Activated naive CD4-positive, alpha-beta T cell treated with anti-CD3 and anti-CD28 coated beads for 36 hours (primary cell): ENCODE results near the gene MAGI3. TPM values are rescaled to one million over a fixed set of nuclear protein-coding genes. Genes with fewer than 3 reads are reported as not detected.

Source experiments
- CTCF ChIA-PET: fragments of 350-600 bp; sonication (Branson Sonifier 250); formaldehyde crosslinking; loops from one replicate; lab custom pipeline; 2021; ENCODE audit warnings: antibody characterized with exemption; lab: Charles Lee
- DNase-seq: peaks from one replicate; pipeline ENCODE4 v3.0.0-alpha.2; 2020
- H3K27ac Mint-ChIP-seq: one replicate; pipeline ENCODE4 v1.8.0; 2021; ENCODE audit warnings: mild to moderate bottlenecking, mixed read lengths
- H3K27me3 Mint-ChIP-seq: one replicate; pipeline ENCODE4 v1.8.0; 2021; ENCODE audit warnings: low read depth, mixed read lengths
- H3K36me3 Mint-ChIP-seq: one replicate; pipeline ENCODE4 v1.8.0; 2021; ENCODE audit warnings: low read depth, mixed read lengths
- H3K4me1 Mint-ChIP-seq: one replicate; pipeline ENCODE4 v1.8.0; 2021; ENCODE audit warnings: low read depth, mixed read lengths
- H3K4me3 Mint-ChIP-seq: one replicate; pipeline ENCODE4 v1.8.0; 2021; ENCODE audit warnings: mild to moderate bottlenecking, moderate library complexity, mixed read lengths
- H3K9me3 Mint-ChIP-seq: one replicate; pipeline ENCODE4 v1.8.0; 2021; ENCODE audit warnings: mixed read lengths
- intact Hi-C: fragments of 100-400 bp; cut with micrococcal nuclease; formaldehyde crosslinking; loops from one replicate; pipeline ENCODE4 v1.15.1; 2023
- total RNA-seq, 2 experiments: library from RNA; stranded (reverse); gene quantifications; one replicate each; pipeline ENCODE4 v1.2.3, GENCODE V29; 2021

The MAGI3 gene
- total RNA-seq, 2 experiments from 2014 or later, result 5.9 to 6.4 TPM

DNA sequence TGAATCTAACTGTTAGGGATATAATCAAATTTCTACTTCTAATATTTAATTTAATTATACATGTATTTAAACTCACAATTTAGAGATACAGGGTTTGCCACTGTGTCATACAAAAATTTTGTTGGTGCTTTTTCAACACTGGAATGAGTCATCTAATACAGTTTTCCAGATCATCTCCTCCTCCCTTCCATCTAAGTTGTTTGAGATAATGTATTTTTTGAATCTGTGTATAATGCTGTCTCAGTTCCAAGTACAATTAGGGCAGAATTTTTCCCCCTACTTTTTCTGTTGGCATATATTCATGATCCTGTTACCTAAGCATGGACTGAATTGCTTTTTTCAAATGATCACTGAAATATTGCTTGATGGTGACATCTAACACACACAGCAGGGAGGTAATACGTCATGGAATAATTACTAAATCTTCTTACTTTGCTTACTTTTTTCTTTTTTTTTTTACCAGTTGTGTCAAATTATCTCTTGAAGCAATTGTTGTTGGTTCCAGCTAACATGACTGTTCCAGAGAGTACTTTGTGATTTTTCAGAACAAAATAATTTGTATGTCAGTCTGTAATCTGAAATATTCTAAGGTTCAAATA lies 146.0 kb downstream of the MAGI3 start:
- CTCF ChIA-PET, result no interaction called here
- no peaks in the 10 kb centered on the region for H3K4me1 Mint-ChIP-seq
- peaks cover 5% of the 10 kb centered on the region for H3K9me3 Mint-ChIP-seq
- H3K27ac Mint-ChIP-seq, result no peak overlapping the region
- no peak for DNase-seq
- H3K27me3 Mint-ChIP-seq, result no peaks in the 10 kb centered on the region
- intact Hi-C loops, result no loop called here
- no peak overlapping the region for H3K4me3 Mint-ChIP-seq
- peaks cover 3% of the 10 kb centered on the region for H3K36me3 Mint-ChIP-seq

DNA sequence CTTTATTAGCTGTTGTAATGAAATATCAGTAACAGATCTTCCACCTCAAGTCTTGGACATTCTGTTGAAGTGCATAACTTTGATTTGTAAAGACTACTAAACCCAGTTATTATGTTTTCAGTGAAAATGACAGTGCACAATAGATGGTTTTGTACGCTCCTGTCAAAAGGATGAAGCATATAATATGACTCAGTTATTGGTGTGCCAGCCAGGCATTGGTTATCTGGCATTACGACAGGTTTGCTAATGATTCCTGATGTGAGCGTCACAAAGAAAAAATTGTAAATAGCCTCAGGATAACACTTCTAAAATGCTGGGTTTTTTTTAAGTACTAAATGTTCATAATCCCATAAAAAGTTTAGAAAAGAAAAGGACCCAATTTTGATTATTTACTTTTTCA lies 147.9 kb downstream of the MAGI3 start:
- peaks cover 3% of the 10 kb centered on the region for H3K36me3 Mint-ChIP-seq
- no peaks in the 10 kb centered on the region for H3K4me1 Mint-ChIP-seq
- CTCF ChIA-PET, result no interaction called here
- intact Hi-C loops, result no loop called here
- H3K4me3 Mint-ChIP-seq, result no peak overlapping the region
- H3K27ac Mint-ChIP-seq, result no peak overlapping the region
- H3K9me3 Mint-ChIP-seq, result peaks cover 5% of the 10 kb centered on the region
- H3K27me3 Mint-ChIP-seq, result no peaks in the 10 kb centered on the region
- DNase-seq, result no peak

DNA sequence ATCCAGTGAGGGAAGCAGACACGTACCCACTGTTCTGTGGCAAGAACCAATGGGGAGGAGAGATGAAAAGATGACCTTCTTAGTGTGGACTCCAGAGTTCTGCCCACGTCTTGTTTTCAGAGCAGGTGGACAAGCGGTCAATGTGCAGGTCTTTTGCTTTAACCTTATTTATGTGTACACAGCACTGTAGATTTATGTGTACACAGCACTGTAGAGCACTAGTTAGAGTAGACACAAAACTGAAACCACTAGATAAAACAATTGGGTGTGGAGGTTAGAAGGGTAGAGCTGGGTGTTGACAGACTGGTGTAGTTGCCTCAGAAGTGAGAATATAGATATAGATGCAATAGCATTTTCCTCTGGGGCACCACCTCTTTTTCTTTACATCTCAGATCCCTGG lies 150.0 kb downstream of the MAGI3 start:
- no peak overlapping the region for H3K27ac Mint-ChIP-seq
- no peak overlapping the region for H3K4me3 Mint-ChIP-seq
- DNase-seq, result no peak
- H3K4me1 Mint-ChIP-seq, result no peaks in the 10 kb centered on the region
- intact Hi-C loops, result no loop called here
- CTCF ChIA-PET, result interaction anchor here (0.6 kb wide), 1 partner anchor 328 kb away, joined by 3 read pairs; no protein-coding TSS in a partner anchor
- H3K9me3 Mint-ChIP-seq, result peaks cover 5% of the 10 kb centered on the region
- peaks cover 3% of the 10 kb centered on the region for H3K36me3 Mint-ChIP-seq
- H3K27me3 Mint-ChIP-seq, result no peaks in the 10 kb centered on the region

DNA sequence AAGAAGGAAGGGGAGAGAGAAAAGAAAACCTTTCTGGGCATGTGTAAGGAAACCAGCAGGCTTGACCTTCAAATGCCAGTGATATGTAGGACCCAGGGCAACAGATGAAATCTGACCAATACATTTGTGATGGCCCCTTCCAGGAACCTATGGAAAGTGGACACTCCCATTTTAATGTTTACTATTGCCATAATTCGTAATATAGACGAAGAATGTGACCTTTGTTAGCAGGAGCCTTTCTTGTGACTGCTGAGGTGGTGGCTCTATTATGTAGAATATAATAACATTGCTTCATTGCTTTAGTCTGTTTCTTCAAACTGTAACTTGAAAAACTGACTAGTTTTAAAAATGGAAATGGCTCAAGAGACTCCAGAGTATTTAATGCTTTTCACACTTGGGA lies 150.8 kb downstream of the MAGI3 start:
- CTCF ChIA-PET, result interaction anchor here (0.6 kb wide), 1 partner anchor 329 kb away, joined by 3 read pairs; no protein-coding TSS in a partner anchor
- Mint-ChIP-seq H3K9me3 (peaks cover 5% of the 10 kb centered on the region), H3K4me1 (no peaks in the 10 kb centered on the region), H3K4me3 (no peak overlapping the region), H3K36me3 (peaks cover 3% of the 10 kb centered on the region), H3K27ac (no peak overlapping the region), H3K27me3 (no peaks in the 10 kb centered on the region)
- DNase-seq, result no peak
- intact Hi-C loops, result no loop called here

DNA sequence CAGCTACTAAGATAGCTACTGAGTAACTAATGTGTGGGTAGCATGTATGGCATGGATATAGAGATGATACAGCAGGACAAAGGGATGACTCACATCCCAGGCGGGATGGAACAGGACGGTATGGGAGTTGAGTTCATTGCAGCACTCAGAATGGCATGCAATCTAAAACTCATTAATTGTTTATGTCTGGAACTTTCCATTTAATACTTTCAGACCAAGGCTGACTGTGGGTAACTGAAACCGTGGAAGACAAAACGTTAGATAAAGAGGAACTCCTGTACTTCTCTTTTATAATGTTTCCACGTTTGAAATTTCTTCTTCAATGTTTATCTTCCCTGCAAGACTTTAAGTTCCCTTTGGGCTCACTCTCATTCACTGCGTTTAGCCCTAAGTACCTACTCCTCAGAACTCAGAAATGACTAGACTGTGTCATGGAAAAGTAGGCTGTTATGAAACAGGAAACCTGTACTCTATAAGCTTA lies 151.9 kb downstream of the MAGI3 start:
- no peak for DNase-seq
- peaks cover 5% of the 10 kb centered on the region for H3K9me3 Mint-ChIP-seq
- no peaks in the 10 kb centered on the region for H3K27me3 Mint-ChIP-seq
- CTCF ChIA-PET, result no interaction called here
- H3K27ac Mint-ChIP-seq, result no peak overlapping the region
- no peak overlapping the region for H3K4me3 Mint-ChIP-seq
- peaks cover 3% of the 10 kb centered on the region for H3K36me3 Mint-ChIP-seq
- H3K4me1 Mint-ChIP-seq, result no peaks in the 10 kb centered on the region
- intact Hi-C loops, result no loop called here

DNA sequence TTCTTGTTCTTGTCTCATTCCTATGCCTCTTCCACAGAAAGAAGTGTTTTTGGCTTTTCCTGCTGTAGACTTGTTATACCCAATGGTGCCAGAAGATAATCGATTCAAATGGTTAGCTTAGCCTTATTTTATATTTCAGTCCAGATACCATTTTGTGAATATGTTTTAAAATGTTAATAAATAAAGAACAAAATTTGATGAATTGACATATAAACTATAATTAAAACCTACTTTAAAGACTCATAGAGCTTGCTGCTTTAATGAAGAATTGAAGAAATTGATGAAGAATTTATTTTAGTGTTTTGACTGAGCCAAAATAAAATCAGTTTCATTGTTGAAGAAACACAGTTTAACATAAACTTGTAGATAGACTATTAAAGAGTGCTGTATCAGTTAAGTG lies 152.8 kb downstream of the MAGI3 start:
- CTCF ChIA-PET, result no interaction called here
- no peak overlapping the region for H3K4me3 Mint-ChIP-seq
- intact Hi-C loops, result no loop called here
- H3K4me1 Mint-ChIP-seq, result no peaks in the 10 kb centered on the region
- DNase-seq, result no peak
- no peaks in the 10 kb centered on the region for H3K27me3 Mint-ChIP-seq
- H3K36me3 Mint-ChIP-seq, result peaks cover 2% of the 10 kb centered on the region
- H3K27ac Mint-ChIP-seq, result no peak overlapping the region
- H3K9me3 Mint-ChIP-seq, result peaks cover 4% of the 10 kb centered on the region

DNA sequence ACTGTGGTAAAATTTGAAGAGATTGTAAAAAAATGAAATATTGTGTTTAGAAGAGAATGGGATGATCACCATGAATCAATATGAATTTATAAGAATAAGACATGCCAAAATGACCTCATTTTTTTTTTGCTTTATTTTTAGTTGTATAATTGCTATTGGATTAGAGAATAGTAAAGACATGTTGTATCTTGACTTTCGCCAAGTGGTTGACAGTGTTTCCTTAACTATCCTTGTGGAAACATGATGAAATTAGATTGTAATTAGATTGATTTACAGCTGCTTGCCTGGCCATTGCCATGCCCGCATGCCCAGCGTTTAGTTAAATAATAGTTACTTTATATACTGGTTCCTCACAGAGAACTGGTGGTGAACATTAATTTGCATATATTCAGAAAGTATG lies 154.9 kb downstream of the MAGI3 start:
- no peak overlapping the region for H3K4me3 Mint-ChIP-seq
- H3K4me1 Mint-ChIP-seq, result no peaks in the 10 kb centered on the region
- no peaks in the 10 kb centered on the region for H3K27me3 Mint-ChIP-seq
- no peaks in the 10 kb centered on the region for H3K9me3 Mint-ChIP-seq
- intact Hi-C loops, result no loop called here
- peaks cover 2% of the 10 kb centered on the region for H3K36me3 Mint-ChIP-seq
- CTCF ChIA-PET, result no interaction called here
- DNase-seq, result no peak
- no peak overlapping the region for H3K27ac Mint-ChIP-seq

DNA sequence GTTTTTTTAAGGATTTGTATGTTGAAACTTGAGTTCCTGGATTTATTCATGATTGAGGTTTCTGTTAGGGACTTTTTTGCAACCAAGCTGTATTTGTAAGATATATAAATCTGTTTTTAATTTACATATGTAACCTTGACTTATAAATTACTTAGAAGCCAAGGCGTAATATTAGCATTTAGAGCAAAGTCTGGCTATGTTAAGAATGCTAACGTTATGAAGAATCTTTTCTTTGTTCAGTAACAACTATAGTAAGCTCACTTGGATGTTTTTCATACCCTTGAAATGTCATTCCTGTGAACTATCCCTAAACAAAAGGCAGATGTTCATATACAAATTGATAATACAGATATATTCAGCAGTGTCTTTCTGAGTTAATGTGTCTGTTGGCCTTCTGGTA lies 155.3 kb downstream of the MAGI3 start:
- H3K36me3 Mint-ChIP-seq, result peaks cover 2% of the 10 kb centered on the region
- H3K9me3 Mint-ChIP-seq, result no peaks in the 10 kb centered on the region
- H3K4me3 Mint-ChIP-seq, result no peak overlapping the region
- no peaks in the 10 kb centered on the region for H3K27me3 Mint-ChIP-seq
- CTCF ChIA-PET, result no interaction called here
- H3K27ac Mint-ChIP-seq, result no peak overlapping the region
- DNase-seq, result no peak
- no peaks in the 10 kb centered on the region for H3K4me1 Mint-ChIP-seq
- intact Hi-C loops, result no loop called here

DNA sequence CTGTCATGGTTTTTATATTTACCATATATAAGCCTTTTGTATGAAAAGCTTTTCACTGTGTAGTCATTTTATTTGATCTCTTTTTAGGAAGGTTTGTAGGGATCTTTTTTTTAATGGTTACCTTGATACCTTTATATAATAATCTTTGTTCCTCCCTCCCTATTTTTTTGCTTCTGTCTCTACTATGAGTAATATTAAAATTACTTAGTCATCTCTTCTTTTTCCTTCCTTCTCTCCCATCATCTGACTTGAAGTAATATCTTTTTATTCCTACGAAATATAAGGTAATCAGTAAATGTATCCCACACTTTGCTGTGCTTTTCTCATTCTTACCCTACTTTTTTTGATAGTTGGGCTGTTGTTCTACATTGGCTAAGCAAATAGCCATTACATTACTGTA lies 161.4 kb downstream of the MAGI3 start:
- Mint-ChIP-seq H3K36me3 (peaks cover 20% of the 10 kb centered on the region), H3K4me3 (no peak overlapping the region), H3K27me3 (no peaks in the 10 kb centered on the region), H3K9me3 (peaks cover 7% of the 10 kb centered on the region), H3K4me1 (no peaks in the 10 kb centered on the region), H3K27ac (no peak overlapping the region)
- CTCF ChIA-PET, result no interaction called here
- intact Hi-C loops, result no loop called here
- DNase-seq, result no peak

DNA sequence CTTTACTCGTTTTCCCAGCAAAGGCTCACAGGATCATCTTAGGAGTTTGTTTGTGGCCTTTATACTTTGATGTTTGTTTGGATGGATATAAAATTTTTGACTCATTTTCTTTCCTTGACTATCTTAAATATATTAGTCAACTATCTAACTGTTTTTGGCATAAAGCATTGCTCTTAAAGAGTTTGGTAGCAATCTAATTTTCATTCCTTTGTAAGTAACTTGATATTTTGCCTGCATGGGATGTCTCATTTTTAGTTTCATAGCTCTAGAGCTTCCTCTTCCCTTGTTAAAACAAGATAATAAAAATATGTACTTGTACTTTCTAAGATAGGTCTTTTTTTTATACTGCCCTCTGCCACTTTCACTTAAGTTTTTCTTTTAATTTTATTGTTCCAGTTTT lies 161.9 kb downstream of the MAGI3 start:
- intact Hi-C loops, result no loop called here
- Mint-ChIP-seq H3K27ac (no peak overlapping the region), H3K4me3 (no peak overlapping the region)

DNA sequence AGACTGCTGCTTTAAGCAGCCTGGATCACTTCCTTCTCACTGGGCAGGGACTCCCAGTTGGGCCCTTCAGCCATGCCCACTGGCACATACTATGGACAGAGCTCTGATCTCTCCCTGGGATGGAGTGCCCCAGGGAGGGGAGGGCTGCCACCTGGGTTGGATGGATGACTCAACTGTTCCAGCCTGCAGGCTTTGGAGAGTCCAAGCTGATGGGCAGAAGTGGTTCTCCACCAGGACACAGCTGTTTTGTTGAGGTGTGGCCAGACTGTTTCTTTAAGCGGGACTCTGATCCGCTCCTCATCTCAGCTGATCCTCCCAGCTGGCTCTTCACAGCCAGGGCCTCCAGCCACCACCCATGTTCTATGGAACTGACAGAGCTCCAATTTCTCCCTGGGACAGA lies 166.9 kb downstream of the MAGI3 start:
- peaks cover 21% of the 10 kb centered on the region for H3K36me3 Mint-ChIP-seq
- no peak overlapping the region for H3K27ac Mint-ChIP-seq
- H3K4me3 Mint-ChIP-seq, result no peak overlapping the region
- no peaks in the 10 kb centered on the region for H3K27me3 Mint-ChIP-seq
- CTCF ChIA-PET, result no interaction called here
- no peaks in the 10 kb centered on the region for H3K4me1 Mint-ChIP-seq
- no peak for DNase-seq
- H3K9me3 Mint-ChIP-seq, result peaks cover 41% of the 10 kb centered on the region
- intact Hi-C loops, result no loop called here

More for the DNA sequence above, 161.9 kb downstream of the MAGI3 start:
- H3K9me3 Mint-ChIP-seq, result peaks cover 7% of the 10 kb centered on the region
- H3K4me1 Mint-ChIP-seq, result no peaks in the 10 kb centered on the region
- CTCF ChIA-PET, result no interaction called here
- H3K36me3 Mint-ChIP-seq, result peaks cover 20% of the 10 kb centered on the region
- no peaks in the 10 kb centered on the region for H3K27me3 Mint-ChIP-seq
- DNase-seq, result no peak

DNA sequence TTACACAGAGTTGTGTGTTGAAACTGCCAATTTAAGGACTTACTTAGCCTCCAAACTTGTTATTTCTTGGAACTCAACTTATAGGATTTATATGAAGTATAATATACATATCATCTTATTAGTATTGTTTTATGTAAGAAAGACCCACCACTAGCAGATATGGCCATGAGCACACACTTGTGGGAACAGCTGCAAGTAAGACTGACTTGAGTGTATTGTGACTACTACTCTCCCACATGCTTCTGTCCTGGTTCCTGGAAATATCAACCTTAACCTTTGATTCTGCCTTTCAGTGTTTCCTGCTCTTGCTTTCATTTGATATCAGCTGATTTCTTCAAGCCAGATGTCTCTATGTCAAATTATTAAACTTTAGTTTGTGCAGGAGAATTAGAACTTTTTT lies 175.3 kb downstream of the MAGI3 start:
- Mint-ChIP-seq H3K36me3 (peaks cover 8% of the 10 kb centered on the region), H3K4me3 (no peak overlapping the region), H3K27me3 (no peaks in the 10 kb centered on the region), H3K4me1 (no peaks in the 10 kb centered on the region), H3K27ac (no peak overlapping the region), H3K9me3 (peaks cover 42% of the 10 kb centered on the region)
- intact Hi-C loops, result no loop called here
- DNase-seq, result no peak
- CTCF ChIA-PET, result no interaction called here

DNA sequence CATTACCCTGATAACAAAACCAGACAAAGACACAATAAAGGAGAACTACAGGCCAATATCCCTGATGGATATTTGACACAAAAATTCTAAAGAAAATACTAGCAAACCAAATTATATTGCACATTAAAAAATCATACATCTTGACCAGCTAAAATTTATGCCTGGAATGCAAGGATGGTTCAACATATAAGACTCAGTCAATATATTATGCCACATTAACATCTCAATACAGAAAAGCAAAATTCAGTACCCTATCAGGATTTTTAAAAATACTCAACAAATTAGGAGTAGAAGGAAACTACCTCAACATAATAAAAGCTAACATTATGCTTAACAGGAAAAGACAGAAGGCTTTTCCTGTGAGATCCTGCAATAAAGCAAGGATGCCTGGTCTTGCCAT lies 177.1 kb downstream of the MAGI3 start:
- Mint-ChIP-seq H3K27me3 (no peaks in the 10 kb centered on the region), H3K27ac (no peak overlapping the region), H3K36me3 (peaks cover 13% of the 10 kb centered on the region), H3K4me3 (no peak overlapping the region), H3K4me1 (no peaks in the 10 kb centered on the region), H3K9me3 (peaks cover 42% of the 10 kb centered on the region)
- no peak for DNase-seq
- intact Hi-C loops, result no loop called here
- CTCF ChIA-PET, result no interaction called here
